GM12878 (cell line): ENCODE data around the gene KIF2C. TPM values are rescaled to one million over a fixed set of nuclear protein-coding genes. Genes with fewer than 3 reads are reported as not detected.
A peak's percentile ranks its signal among the peaks of the same experiment; 100 is the strongest.

Source experiments
- BCL3 ChIP-seq: IDR thresholded peaks from 2 replicates; pipeline ENCODE4 v1.6.1; 2011; ENCODE audit warnings: borderline replicate concordance, low read depth, mild to moderate bottlenecking, moderate library complexity, low read length; ENCODE audit not compliant: insufficient read depth, poor library complexity, severe bottlenecking
- BMI1 ChIP-seq: fragments of 450-650 bp; IDR thresholded peaks from 2 replicates; pipeline ENCODE4 v1.6.1; 2016; ENCODE audit warnings: mild to moderate bottlenecking, moderate library complexity, borderline replicate concordance
- CHD4 ChIP-seq: fragments of 200-600 bp; sonication (generic); IDR thresholded peaks from 2 replicates; pipeline ENCODE4 v1.6.1; 2016; ENCODE audit warnings: mild to moderate bottlenecking
- CREB1 ChIP-seq: IDR thresholded peaks from 2 replicates; pipeline ENCODE4 v1.6.1; 2012; ENCODE audit warnings: low read depth, mild to moderate bottlenecking, inconsistent platforms
- EP300 ChIP-seq, 2 experiments: fragments of 150-350 bp in 1 of 2; IDR thresholded peaks; 2 replicates each; pipeline ENCODE4 v1.6.1; 2011 to 2012; ENCODE audit warnings: low read depth in 2 of 2, low read length in 2 of 2, borderline replicate concordance in 1 of 2, improper control_type of control experiment in 1 of 2, inconsistent platforms in 1 of 2; ENCODE audit not compliant: control insufficient read depth in 1 of 2
- HDAC6 ChIP-seq: fragments of 200-600 bp; sonication (generic); IDR thresholded peaks from one replicate; pipeline ENCODE4 v1.8.0; 2017; ENCODE audit warnings: antibody characterized with exemption; ENCODE audit not compliant: unreplicated experiment
- IKZF2 ChIP-seq, 2 experiments: fragments of 450-650 bp; IDR thresholded peaks; 2 replicates each; pipeline ENCODE4 v1.6.1; 2017; ENCODE audit warnings: mild to moderate bottlenecking in 2 of 2, moderate library complexity in 2 of 2
- IRF4 ChIP-seq: IDR thresholded peaks from 2 replicates; pipeline ENCODE4 v1.6.1; 2011; ENCODE audit warnings: low read depth, low read length
- LARP7 ChIP-seq: fragments of 450-650 bp; IDR thresholded peaks from 2 replicates; pipeline ENCODE4 v1.6.1; 2017; ENCODE audit warnings: mild to moderate bottlenecking
- MYB ChIP-seq: fragments of 150-350 bp; IDR thresholded peaks from 2 replicates; pipeline ENCODE4 v1.6.1; 2014; ENCODE audit warnings: mild to moderate bottlenecking, low read depth, low read length, borderline replicate concordance
- MYC ChIP-seq: IDR thresholded peaks from 2 replicates; pipeline ENCODE4 v1.6.1; 2011; ENCODE audit warnings: mild to moderate bottlenecking, low read length, moderate library complexity, inconsistent platforms; ENCODE audit not compliant: insufficient read depth, insufficient replicate concordance, insufficient read length, severe bottlenecking
- NFIC ChIP-seq: IDR thresholded peaks from 2 replicates; pipeline ENCODE4 v1.6.1; 2012; ENCODE audit warnings: low read depth, mild to moderate bottlenecking, inconsistent platforms, low read length, moderate library complexity
- NFXL1 ChIP-seq: fragments of 450-650 bp; IDR thresholded peaks from 2 replicates; pipeline ENCODE4 v1.6.1; 2017; ENCODE audit warnings: antibody characterized with exemption, mild to moderate bottlenecking, borderline replicate concordance
- NR2C1 ChIP-seq: fragments of 450-650 bp; IDR thresholded peaks from 2 replicates; pipeline ENCODE4 v1.6.1; 2017; ENCODE audit warnings: antibody characterized with exemption, mild to moderate bottlenecking, moderate library complexity
- RAD51 ChIP-seq: fragments of 450-650 bp; IDR thresholded peaks from 2 replicates; pipeline ENCODE4 v1.6.1; 2016; ENCODE audit warnings: moderate library complexity, mild to moderate bottlenecking, inconsistent platforms
- RBBP5 ChIP-seq: fragments of 200-600 bp; sonication (generic); conservative IDR thresholded peaks from 2 replicates; pipeline ENCODE4 v1.6.1; 2016
- RELB ChIP-seq: fragments of 450-650 bp; IDR thresholded peaks from 2 replicates; pipeline ENCODE4 v1.6.1; 2017; ENCODE audit warnings: low read depth, mild to moderate bottlenecking, moderate library complexity
- RUNX3 ChIP-seq: IDR thresholded peaks from 2 replicates; pipeline ENCODE4 v1.6.1; 2012; ENCODE audit warnings: low read length, inconsistent platforms
- SIX5 ChIP-seq: IDR thresholded peaks from 2 replicates; pipeline ENCODE4 v1.6.1; 2011; ENCODE audit warnings: mild to moderate bottlenecking, low read depth, low read length, moderate library complexity; ENCODE audit not compliant: severe bottlenecking
- SMARCA5 ChIP-seq: fragments of 450-650 bp; IDR thresholded peaks from 2 replicates; pipeline ENCODE4 v1.6.1; 2017; ENCODE audit warnings: mild to moderate bottlenecking
- SREBF2 ChIP-seq: IDR thresholded peaks from 2 replicates; pipeline ENCODE4 v1.6.1; 2012; ENCODE audit warnings: mild to moderate bottlenecking, low read length
- SRF ChIP-seq, 2 experiments: IDR thresholded peaks; 2 replicates each; pipeline ENCODE4 v1.6.1; 2011; ENCODE audit warnings: low read depth in 2 of 2, low read length in 2 of 2, mild to moderate bottlenecking in 1 of 2, moderate library complexity in 1 of 2
- STAT3 ChIP-seq: IDR thresholded peaks from 2 replicates; pipeline ENCODE4 v1.6.1; 2011; ENCODE audit warnings: low read depth, low read length, improper control_type of control experiment
- YBX1 ChIP-seq: fragments of 450-650 bp; IDR thresholded peaks from 2 replicates; pipeline ENCODE4 v1.6.1; 2016; ENCODE audit warnings: antibody characterized with exemption
- polyA plus RNA-seq, 11 experiments: library from polyadenylated mRNA; depleted of rRNA in 4 of 11; unstranded in 6 of 11; stranded (reverse) in 5 of 11; fragments of >200 nt; fragmentation: Nextera tagmentation in 4 of 11; fragmentation: Illumina TruSeq in 1 of 11; extraction: Ambion mirVana in 4 of 11; extraction: Trizol in 1 of 11; gene quantifications; 1 replicate in 1 of 11; 2 replicates in 10 of 11; pipeline versions ENCODE4 v1.2.1 to v1.2.3, GENCODE V29; 2011 to 2016; ENCODE audit warnings: inconsistent platforms in 2 of 11, missing spikeins in 2 of 11, low read depth in 1 of 11
- total RNA-seq, 4 experiments: library from RNA; depleted of rRNA in 3 of 4; stranded (reverse); fragments of >200 nt in 3 of 4; fragmentation: Illumina TruSeq in 1 of 4; extraction: Trizol in 1 of 4; gene quantifications; 2 replicates each; pipeline versions ENCODE4 v1.2.1 to v1.2.3, GENCODE V29; 2013 to 2021
- TF ChIP-seq, protein P1 (sequence below): fragments of 450-650 bp; IDR thresholded peaks from 2 replicates; pipeline ENCODE4 v1.6.1; 2017; ENCODE audit warnings: mild to moderate bottlenecking, low read depth, inconsistent platforms; ENCODE audit not compliant: poor library complexity, severe bottlenecking

KIF2C gene
- total and polyA plus RNA-seq, 10 of the 15 experiments (the other 5 are each of a cell fraction or from before 2014, with no cell fraction given), result 42.3 to 104 (median 83.8) TPM

GRCh38 chr1:44775078-44775929 lies 35.7 kb downstream of the KIF2C start, which contains the start of gene RPS8 (continued):
- peak; percentile 90 for TF ChIP-seq RELB
- TF ChIP-seq NR2C1, result peak; percentile 73
- peak; percentile 45; the same call in 1 of the 2 replicates for TF ChIP-seq RAD51
- peak; percentile 99 for TF ChIP-seq RUNX3
- TF ChIP-seq SMARCA5, result 0 out of 2 replicates have a peak, but pooled peaks have one; percentile 60
- TF ChIP-seq SRF (IDR thresholded peaks at IDR 0.05; ENCODE audit: low read depth in 2 of 2, low read length in 2 of 2), result peak in 1 of 2 experiments; percentile 92; a peak in 2 of 4 replicates
- TF ChIP-seq MYC, result peak; percentile 83
- no peak for TF ChIP-seq BMI1
- TF ChIP-seq SIX5, result peak; percentile 42
- peak; percentile 33 to 45; a peak in 1 of 4 replicates for TF ChIP-seq IKZF2 (IDR thresholded peaks at IDR 0.05)
- no peak for TF ChIP-seq CHD4
- no peak for TF ChIP-seq STAT3
- peak; percentile 84 for TF ChIP-seq LARP7
- TF ChIP-seq NFXL1, result no peak
- TF ChIP-seq MYB, result 0 out of 2 replicates have a peak, but pooled peaks have one; percentile 61
- TF ChIP-seq NFIC, result peak; percentile 47; the same call in 1 of the 2 replicates
- no peak for TF ChIP-seq IRF4
- TF ChIP-seq EP300 (IDR thresholded peaks at IDR 0.05; ENCODE audit: borderline replicate concordance in 1 of 2, control insufficient read depth in 1 of 2, low read depth in 2 of 2, low read length in 2 of 2), result no peak
- peak; percentile 90; the same call in 1 of the 2 replicates for TF ChIP-seq RBBP5
- no peak for TF ChIP-seq SREBF2
- TF ChIP-seq HDAC6, result peak; percentile 70
- TF ChIP-seq, protein P1, sequence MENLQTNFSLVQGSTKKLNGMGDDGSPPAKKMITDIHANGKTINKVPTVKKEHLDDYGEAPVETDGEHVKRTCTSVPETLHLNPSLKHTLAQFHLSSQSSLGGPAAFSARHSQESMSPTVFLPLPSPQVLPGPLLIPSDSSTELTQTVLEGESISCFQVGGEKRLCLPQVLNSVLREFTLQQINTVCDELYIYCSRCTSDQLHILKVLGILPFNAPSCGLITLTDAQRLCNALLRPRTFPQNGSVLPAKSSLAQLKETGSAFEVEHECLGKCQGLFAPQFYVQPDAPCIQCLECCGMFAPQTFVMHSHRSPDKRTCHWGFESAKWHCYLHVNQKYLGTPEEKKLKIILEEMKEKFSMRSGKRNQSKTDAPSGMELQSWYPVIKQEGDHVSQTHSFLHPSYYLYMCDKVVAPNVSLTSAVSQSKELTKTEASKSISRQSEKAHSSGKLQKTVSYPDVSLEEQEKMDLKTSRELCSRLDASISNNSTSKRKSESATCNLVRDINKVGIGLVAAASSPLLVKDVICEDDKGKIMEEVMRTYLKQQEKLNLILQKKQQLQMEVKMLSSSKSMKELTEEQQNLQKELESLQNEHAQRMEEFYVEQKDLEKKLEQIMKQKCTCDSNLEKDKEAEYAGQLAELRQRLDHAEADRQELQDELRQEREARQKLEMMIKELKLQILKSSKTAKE, result no peak
- TF ChIP-seq CREB1, result peak; percentile 100
- TF ChIP-seq YBX1, result peak; percentile 44; the same call in 1 of the 2 replicates
- peak; percentile 44 for TF ChIP-seq BCL3
